GM13977 (cell line): ENCODE measurements around the gene OR9A4.

Experiments
- DNase-seq: peaks from one replicate; pipeline ENCODE4 v3.0.0; 2012; ENCODE audit warnings: low spot score
- in situ Hi-C: fragments of 300-500 bp; cut with MboI; formaldehyde crosslinking; loops from one replicate; pipeline ENCODE4 v1.12.0; 2022; ENCODE audit warnings: low sequenced_read_pairs, low pct_unique_long_range_greater_than_20kb, mixed read lengths, inconsistent platforms; ENCODE audit not compliant: unreplicated experiment
- TF ChIP-seq, protein P1 (sequence below): IDR thresholded peaks from 2 replicates; pipeline ENCODE4 v1.5.1; 2012; ENCODE audit warnings: mild to moderate bottlenecking, control low read depth; ENCODE audit not compliant: insufficient read depth; ENCODE audit errors: extremely low read depth, missing control alignments

The OR9A4 gene

DNA sequence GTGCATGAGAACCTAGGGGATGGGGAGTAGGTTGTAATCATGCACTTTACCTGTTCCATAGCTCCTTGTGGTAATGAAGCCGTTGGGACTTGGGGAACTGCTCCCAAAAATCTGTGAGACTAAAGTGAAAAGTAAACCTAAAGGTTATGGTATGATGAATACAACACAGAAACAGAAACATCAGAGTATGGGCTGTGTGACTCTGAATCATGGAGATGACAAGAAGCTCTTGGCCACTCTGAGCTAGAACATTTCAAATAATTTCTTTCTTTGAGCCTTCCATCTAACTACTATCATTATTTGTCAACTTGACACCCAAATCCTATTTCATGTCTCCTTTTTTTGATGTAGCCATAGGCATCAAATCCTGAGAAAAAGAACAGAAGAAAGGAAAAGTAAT, 27.6 kb downstream of the OR9A4 start:
- DNase-seq, result no peak
- in situ Hi-C loops, result no loop called here
- TF ChIP-seq, protein P1, sequence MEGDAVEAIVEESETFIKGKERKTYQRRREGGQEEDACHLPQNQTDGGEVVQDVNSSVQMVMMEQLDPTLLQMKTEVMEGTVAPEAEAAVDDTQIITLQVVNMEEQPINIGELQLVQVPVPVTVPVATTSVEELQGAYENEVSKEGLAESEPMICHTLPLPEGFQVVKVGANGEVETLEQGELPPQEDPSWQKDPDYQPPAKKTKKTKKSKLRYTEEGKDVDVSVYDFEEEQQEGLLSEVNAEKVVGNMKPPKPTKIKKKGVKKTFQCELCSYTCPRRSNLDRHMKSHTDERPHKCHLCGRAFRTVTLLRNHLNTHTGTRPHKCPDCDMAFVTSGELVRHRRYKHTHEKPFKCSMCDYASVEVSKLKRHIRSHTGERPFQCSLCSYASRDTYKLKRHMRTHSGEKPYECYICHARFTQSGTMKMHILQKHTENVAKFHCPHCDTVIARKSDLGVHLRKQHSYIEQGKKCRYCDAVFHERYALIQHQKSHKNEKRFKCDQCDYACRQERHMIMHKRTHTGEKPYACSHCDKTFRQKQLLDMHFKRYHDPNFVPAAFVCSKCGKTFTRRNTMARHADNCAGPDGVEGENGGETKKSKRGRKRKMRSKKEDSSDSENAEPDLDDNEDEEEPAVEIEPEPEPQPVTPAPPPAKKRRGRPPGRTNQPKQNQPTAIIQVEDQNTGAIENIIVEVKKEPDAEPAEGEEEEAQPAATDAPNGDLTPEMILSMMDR, result no peak

DNA sequence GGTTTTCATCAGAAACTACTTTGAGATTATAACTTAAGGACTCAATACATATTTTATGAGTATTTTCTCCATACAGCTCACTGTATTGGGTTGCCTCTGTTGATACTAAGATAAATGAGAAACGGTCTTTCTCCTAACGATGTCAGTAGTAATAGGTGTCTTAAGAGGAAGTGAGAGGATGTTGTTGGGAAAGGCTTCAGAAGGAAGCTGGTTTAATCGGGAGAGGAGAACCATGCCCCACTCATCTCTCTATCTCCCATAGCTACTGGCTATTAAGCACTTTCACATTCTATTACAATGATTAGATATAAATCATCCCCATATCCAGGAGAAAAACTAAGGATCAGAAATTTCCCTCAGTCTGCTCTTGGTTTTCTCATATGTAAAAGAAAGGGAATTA, 28.6 kb downstream of the OR9A4 start:
- no peak for DNase-seq
- in situ Hi-C loops, result no loop called here
- TF ChIP-seq, protein P1, result no peak

DNA sequence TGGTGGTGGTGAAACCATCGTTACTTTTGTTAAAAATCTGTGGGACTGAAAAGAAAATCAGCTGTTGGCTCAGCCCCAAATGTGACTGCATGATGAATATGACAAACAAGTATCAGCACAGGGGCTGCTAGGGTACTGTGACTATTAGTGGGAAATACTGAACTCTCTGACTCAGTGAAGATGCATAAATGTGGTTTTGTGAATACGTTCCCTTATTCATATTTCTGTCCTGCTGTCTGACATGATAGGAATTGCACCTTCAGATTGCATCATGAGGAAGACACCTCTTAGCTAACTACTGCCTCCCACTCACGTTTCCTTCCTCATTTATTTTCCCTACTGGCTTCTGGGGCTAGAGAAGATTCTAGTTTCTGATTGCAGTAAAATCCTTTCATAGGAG, 29.2 kb downstream of the OR9A4 start:
- in situ Hi-C loops, result no loop called here
- TF ChIP-seq, protein P1, result no peak
- no peak for DNase-seq

DNA sequence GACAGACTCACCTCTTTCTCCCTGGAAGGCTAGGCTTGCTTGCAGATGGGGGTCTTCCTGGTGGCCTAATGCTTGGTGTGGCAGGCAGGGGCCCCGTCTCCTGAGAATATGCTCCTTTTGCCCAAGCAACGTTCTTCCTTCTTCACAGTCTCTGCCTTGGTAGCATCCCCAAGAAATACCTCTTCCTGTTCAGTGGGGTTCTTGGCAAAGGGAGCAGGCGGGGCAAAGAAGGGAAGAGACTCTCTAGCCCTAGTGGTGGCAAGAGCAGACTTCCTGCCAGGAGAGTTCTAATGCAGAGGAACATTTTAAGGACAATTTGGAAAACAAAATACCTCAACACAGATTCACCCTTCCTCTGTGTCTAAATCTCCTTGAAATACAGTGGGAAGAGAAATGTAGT, 30.6 kb downstream of the OR9A4 start, which contains the start of gene CLEC5A:
TSS of gene CLEC5A (minus strand) at position 179 of the 400 bp plus-strand sequence. CDS start 682 bp downstream, outside the sequence.
- TF ChIP-seq, protein P1, result no peak
- no peak for DNase-seq
- in situ Hi-C loops, result no loop called here

DNA sequence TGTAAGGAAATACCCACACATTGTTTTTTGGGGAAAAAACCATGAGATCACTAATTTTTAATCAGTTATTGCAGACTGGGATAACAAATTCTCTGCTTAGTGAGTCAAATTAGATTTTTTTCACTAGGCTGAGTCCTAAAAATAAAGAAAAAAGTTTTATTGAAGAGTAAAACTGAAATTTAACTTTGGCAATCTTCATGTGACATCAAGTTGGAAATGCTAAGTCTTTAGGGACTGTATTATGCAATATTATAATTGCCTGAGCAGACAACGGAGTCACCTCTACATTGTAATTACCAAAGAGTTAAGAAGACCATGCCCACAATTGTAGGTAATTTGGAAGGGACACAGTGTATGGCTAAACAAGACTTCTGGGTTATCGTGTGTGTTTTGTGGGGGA, 32.8 kb downstream of the OR9A4 start:
- DNase-seq, result no peak
- TF ChIP-seq, protein P1, result no peak
- in situ Hi-C loops, result no loop called here

DNA sequence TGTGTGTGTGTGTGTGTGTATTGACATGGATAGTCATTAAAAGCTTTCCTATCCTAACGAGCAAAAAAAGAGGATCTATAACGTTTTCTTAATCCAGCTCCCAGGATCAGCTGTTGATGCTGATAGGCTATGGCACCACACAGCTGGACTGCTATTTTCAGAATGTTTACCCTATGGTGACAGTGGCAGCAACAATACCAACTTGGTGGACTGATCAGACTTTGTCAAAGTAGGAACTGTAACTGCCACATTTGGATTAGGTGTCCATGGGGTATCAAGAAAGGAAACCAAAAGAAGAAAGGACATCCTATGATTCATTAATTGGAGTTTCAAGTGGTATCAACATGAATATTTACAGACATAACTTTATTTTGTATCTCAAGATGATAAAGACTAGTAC, 33.3 kb downstream of the OR9A4 start:
- TF ChIP-seq, protein P1, result no peak
- DNase-seq, result no peak
- in situ Hi-C loops, result no loop called here

DNA sequence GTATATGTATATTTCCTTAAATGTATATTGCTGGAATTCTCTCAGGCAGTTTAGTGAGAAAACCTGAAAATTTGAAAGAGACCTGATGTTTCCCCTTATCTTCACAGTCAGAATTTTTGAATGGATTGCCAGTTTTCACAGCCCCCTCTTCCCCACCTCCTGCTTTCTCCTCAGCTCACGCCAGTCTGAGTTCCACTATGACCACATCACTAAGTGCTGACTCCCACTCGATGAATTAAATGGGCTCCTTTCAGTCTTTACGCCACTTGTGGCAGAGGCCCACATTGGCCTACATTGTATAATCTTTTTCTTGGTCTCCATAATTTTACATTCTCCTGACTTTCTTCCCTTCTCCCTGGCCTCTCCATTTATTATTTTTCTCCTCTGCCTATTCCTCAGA, 33.7 kb downstream of the OR9A4 start:
- DNase-seq, result no peak
- in situ Hi-C loops, result no loop called here
- TF ChIP-seq, protein P1, result no peak
